Cortex of kidney (tissue), 1 donor: ENCODE data around the gene PIK3R4.

Experiments
- DNase-seq: peaks from one replicate; lab custom pipeline; 2025; lab: John Stamatoyannopoulos, UW

PIK3R4 gene

GRCh38 chr3:130640027-130640426, 106.6 kb downstream of the PIK3R4 start:
- DNase-seq: no peak

GRCh38 chr3:130636480-130637234, 110.0 kb downstream of the PIK3R4 start:
- no peak for DNase-seq

- no peak for DNase-seq
These were observed 110.7 kb downstream of the PIK3R4 start for GRCh38 chr3:130635978-130636377.

GRCh38 chr3:130635285-130635684, 111.3 kb downstream of the PIK3R4 start:
- no peak for DNase-seq
